COR-L47 (cell line): ENCODE results near the gene DMXL1.
"Not testable (repeated sequence)": the region's sequence is repeated elsewhere in the genome, so short reads cannot be mapped to it uniquely, and the experiment has no call there.

Source experiments
- DNase-seq: peaks from one replicate; lab custom pipeline; 2025; lab: John Stamatoyannopoulos, UW

DMXL1 gene

DNA sequence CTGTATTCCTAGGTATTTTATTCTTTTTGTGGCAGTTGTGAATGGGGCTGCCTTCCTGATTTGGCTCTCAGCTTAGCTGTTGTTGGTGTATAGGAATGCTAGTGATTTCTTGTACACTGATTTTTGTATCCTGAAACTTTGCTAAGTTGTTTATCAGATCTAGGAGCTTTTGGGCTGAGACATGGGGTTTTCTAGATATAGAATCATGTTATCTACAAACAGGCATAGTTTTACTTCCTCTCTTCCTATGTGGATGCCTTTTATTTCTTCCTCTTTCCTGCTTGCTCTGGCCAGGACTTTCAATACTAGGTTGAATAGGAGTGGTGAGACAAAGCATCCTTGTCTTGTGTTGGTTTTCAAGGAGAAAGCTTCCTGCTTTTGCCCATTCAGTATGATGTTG is 129.9 kb downstream of the DMXL1 start:
- DNase-seq: no peak

DNA sequence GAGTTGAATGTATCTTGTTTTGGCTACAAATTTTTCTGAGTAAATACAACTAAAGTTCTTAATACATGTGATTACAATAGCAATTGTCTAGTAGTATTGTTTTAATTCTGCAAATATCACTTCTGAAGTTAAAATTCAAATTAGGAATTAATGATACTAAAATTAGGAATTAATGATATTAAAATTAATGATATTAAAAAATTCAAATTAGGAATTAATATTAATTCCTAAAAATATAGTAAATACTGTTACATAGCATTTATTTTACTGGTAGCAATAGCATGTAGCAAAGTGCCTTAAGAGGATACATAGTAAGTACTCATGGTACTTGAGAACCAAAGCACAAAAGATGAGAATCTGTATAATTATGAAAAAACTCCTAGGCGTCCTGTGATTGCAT is 136.2 kb downstream of the DMXL1 start:
- no peak for DNase-seq

- no peak for DNase-seq
Measured at GRCh38 chr5:119212026-119212425, 141.1 kb downstream of the DMXL1 start.

DNA sequence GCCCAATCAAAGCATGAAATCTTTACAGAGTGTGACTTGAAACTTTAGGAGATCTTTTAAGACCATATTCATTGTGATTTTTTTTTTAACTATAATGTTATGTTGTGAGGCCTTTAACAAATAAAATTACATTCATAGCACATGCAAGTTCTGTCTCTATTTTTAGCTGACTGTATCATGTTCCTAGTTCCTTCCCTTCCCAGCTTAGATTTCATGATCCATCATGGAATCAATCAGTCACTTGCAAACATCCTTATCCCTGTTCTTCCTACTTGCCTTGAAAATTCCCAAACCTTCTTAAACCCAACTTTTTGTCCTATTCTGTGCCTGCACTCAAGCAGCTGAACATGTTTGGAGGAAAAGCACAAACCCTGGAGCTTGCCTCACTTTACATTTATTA is 141.8 kb downstream of the DMXL1 start:
- no peak for DNase-seq

DNA sequence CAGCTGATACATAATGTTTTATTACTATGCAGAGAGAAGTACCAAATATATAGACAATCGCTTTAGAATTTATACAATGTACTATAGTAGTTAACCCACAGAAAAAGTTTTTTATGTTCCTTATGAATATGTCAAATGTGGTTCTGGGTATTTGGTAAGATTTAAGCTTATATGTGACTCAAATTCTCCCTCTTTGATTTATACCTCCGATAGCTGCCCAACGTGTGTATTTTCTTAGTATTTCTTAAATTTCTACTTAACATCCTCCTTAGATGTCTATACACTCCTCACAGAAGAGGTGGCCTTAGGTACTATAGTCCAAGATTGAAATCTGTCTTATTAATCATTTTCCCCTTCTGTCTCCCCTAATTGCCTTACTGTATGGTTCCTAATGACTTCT is 146.3 kb downstream of the DMXL1 start:
- DNase-seq: no peak

DNA sequence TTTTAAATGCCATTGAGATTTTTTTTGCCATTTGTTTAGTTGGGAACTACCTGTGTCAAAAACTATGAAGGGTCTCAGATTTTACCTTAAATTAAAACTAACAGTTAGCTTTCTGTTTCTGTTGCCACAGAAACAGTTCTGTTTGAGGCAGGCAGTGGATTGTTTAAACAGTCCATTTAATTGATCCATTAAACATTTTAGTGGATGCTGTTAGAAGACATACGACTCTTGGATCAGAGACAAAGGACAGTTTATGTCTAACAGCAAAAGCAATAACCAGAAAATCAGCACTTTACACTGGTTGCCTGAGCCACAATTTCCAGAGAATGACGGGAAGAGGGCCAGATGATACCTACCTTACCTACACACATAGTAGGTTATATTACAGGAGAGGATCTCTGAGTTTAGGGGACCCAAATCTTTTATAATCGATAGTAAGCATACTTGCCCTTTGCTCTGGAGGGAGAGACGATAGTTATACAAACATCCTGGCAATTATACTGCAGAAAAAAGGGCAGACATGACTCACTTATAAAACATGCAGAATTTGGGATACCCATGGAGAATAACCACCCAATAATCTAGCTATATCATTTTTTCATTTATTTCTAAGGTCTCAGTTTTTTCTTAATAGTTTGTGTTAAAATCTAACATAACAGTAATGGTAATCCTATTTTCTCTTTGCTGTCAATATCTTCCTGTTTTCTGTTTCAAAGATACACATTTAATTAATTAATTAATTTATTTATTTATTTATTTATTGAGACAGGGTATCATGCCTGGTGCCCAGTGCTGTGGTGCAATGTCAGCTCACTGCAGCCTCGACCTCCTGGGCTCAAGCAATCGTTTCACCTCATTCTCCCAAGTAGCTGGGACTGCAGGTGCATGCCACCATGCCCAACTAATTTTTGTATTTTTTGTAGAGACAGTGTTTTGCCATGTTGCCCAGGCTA is 148.2 kb downstream of the DMXL1 start:
- peak; percentile 2 for DNase-seq

GRCh38 chr5:119220576-119221197 is 149.8 kb downstream of the DMXL1 start:
- no peak for DNase-seq

DNA sequence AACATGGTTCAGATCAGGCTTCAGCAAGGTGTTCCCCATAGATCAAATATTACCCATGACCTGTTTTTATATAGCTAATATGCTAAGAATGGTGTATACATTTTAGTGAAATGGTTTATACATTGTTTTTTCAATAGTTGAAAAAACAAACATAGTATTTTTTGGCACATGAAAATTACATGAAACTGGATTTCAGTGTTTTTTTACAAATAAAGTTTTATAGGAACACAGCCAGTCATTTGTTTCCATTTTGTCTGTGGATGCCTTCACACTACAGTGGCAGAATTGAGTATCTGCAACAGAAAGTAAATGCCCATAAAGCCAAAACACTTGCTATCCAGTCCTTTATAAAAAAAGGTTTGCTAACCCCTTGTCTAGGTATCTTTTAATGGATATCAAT is 150.4 kb downstream of the DMXL1 start:
- DNase-seq: no peak

DNA sequence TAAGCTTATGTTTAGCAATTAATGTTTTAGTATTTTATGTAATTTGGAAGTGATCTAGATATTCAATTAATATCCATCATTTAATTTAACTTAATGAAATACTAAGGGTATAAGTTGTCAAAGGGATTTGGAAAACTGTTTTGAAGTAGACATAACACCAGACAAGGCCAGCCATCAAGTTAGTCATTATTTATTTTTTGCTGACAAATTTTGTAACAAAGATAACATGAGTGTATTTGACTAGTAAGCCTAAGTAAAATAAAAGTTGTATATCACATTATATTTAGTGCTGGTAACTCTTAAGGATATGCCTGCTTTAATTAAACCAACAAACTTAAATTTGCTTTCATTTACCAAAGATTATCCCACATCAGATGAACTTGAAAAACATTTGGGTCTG is 159.1 kb downstream of the DMXL1 start:
- DNase-seq: no peak

GRCh38 chr5:119238265-119239118 is 167.6 kb downstream of the DMXL1 start:
- DNase-seq: no peak

- DNase-seq: no peak
Measured at GRCh38 chr5:119239119-119239417, 168.2 kb downstream of the DMXL1 start.

GRCh38 chr5:119239826-119240225 is 168.9 kb downstream of the DMXL1 start:
- not testable (repeated sequence) for DNase-seq

DNA sequence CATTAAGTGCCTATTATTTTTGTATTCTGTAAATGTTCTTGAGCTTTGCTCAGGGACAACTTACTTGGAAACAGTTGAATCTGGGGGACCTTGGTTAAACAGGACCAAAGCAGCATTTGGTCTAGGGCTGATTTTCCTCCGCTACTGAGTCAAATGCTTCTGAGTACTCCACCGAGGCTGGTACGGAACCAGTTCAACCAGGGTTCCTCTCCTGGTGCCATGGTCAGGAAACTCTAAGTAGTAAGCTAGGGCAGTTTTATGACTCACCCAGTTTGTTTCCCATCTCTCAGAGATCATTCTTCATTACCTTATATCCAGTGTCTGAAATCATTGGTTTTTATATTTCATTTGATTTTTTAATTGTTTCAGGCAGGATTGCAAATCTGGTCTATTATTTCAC is 173.0 kb downstream of the DMXL1 start:
- DNase-seq: no peak

GRCh38 chr5:119250946-119251901 is 180.3 kb downstream of the DMXL1 start:
- no peak for DNase-seq

- DNase-seq: peak; percentile 20
Measured at GRCh38 chr5:119255571-119256356, 184.9 kb downstream of the DMXL1 start.

DNA sequence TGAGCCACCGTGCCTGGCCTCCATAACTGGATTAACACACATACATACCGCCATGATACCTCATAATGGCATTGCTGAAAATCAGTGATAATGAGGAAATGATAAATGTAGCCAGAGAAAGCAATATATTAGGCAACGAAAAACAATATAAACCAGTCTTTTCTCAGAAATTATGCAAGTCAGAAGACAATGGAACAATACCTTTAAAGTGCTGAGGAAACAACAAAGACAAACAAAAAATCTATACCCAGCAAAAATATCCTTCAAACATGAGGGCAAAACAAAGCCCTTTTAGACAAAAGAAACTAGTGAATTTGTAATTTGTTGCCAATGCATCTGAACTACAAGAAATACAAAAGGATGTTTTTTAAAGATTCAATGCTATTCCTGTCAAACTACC is 186.7 kb downstream of the DMXL1 start:
- DNase-seq: no peak

GRCh38 chr5:119263639-119264038 is 192.8 kb downstream of the DMXL1 start:
- no peak for DNase-seq

- DNase-seq: no peak
Measured at GRCh38 chr5:119264186-119264585, 193.3 kb downstream of the DMXL1 start.

- peak; percentile 85 for DNase-seq
Measured at GRCh38 chr5:119267958-119268386, 197.1 kb downstream of the DMXL1 start.

DNA sequence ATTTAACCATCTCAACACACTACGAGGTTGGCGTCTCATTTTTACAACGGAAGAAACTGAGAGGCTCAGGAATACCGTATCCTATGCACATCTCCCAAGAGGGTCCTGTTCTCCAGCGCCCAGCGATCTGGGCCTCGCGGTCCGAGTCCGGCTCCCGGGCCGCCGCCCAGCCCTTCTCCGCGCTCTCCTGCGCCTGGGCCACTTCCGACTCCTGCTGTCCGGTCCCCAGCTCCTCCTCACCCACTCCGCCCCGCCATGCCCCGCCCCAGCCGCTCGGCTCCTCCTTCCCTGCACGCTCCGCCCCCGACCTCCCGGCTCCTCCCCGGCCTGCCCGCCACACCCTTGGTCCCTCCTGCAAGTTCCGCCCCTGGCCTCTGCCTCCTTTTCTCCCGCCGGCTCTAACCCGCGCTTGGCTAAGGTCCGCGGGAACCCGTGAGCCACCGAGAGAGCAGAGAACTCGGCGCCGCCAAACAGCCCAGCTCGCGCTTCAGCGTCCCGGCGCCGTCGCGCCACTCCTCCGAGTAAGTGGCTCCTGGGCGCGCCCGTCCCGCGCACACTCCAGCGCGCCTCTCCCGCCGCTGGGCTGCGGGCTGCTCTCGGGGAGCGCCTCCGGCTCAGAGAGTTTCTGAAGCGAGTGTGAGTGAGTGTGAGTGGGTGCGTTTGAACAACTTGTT is 197.6 kb downstream of the DMXL1 start:
- peak; percentile 80 for DNase-seq
